Measurements from ENCODE around the gene TMEM125. TPM values are rescaled to one million over a fixed set of nuclear protein-coding genes. Genes with fewer than 3 reads are reported as not detected.

The TMEM125 gene
- total and polyA plus RNA-seq, 2 experiments from 2014 or later: 2.0 TPM

DNA sequence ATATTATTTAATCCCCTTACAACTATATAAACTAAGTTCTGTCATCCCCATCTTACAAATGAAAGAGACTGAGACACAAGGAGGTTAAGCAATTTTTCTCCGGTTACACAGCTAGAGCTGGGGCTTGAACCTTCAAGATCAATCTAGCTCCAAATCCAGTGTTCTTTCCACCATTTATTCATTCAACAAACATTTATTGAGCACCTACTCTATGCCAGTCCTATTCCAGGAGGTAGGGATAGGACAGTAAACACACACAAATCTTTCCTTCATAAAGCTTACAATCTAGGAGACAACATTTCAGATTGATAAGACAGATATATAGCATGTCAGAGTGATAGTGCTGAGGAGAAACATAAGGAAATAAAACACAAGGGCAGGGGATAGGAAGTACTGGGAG is 2.9 kb upstream of the TMEM125 start:
- peaks cover 10% of the 10 kb centered on the region for H3K4me1 ChIP-seq (ENCODE audit: low read depth)
- no peak overlapping the region for H3K4me3 ChIP-seq
- H3K27ac ChIP-seq: no peak overlapping the region
- H3K9me3 ChIP-seq (ENCODE audit: low read depth): no peaks in the 10 kb centered on the region
- TF ChIP-seq, protein P1, sequence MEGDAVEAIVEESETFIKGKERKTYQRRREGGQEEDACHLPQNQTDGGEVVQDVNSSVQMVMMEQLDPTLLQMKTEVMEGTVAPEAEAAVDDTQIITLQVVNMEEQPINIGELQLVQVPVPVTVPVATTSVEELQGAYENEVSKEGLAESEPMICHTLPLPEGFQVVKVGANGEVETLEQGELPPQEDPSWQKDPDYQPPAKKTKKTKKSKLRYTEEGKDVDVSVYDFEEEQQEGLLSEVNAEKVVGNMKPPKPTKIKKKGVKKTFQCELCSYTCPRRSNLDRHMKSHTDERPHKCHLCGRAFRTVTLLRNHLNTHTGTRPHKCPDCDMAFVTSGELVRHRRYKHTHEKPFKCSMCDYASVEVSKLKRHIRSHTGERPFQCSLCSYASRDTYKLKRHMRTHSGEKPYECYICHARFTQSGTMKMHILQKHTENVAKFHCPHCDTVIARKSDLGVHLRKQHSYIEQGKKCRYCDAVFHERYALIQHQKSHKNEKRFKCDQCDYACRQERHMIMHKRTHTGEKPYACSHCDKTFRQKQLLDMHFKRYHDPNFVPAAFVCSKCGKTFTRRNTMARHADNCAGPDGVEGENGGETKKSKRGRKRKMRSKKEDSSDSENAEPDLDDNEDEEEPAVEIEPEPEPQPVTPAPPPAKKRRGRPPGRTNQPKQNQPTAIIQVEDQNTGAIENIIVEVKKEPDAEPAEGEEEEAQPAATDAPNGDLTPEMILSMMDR (IDR thresholded peaks at IDR 0.05; ENCODE audit: low read depth, low read length): no peak
- no peaks in the 10 kb centered on the region for H3K27me3 ChIP-seq
- DNase-seq (ENCODE audit: low read depth in 1 of 2, low spot score in 1 of 2): no peak
- H3K36me3 ChIP-seq: no peaks in the 10 kb centered on the region

DNA sequence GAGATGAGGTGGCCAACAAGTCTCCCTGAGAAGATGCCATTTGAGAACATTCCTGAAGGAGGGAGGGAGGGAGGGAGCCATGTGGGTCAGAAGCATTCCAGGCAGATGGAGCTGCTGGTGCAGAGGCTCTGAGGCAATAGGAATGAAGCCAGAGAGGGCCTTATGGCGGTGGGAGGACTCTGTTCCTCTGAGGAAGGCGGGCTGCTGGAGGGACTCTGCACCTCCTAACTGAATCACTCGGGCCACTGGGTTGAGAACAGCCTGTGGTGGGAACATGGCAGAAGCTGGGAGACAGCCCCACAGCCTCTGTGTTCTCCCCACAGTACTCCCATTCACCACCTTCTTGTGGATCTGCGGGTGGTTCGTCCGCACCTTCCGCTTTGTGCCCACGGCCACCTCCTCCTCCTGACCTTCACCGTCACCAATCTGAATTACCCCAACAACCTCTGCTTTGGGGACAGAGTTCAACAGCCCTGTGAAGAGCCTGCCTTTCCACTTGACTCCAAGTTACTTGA is 2.4 kb upstream of the TMEM125 start:
- H3K4me3 ChIP-seq: no peak overlapping the region
- DNase-seq (ENCODE audit: low read depth in 1 of 2, low spot score in 1 of 2): peak in 1 of 2 donors; percentile 73
- no peaks in the 10 kb centered on the region for H3K9me3 ChIP-seq (ENCODE audit: low read depth)
- no peaks in the 10 kb centered on the region for H3K27me3 ChIP-seq
- TF ChIP-seq, protein P1 (IDR thresholded peaks at IDR 0.05; ENCODE audit: low read depth, low read length): no peak
- no peaks in the 10 kb centered on the region for H3K36me3 ChIP-seq
- peaks cover 10% of the 10 kb centered on the region for H3K4me1 ChIP-seq (ENCODE audit: low read depth)
- H3K27ac ChIP-seq: peak overlapping the region; percentile 35

DNA sequence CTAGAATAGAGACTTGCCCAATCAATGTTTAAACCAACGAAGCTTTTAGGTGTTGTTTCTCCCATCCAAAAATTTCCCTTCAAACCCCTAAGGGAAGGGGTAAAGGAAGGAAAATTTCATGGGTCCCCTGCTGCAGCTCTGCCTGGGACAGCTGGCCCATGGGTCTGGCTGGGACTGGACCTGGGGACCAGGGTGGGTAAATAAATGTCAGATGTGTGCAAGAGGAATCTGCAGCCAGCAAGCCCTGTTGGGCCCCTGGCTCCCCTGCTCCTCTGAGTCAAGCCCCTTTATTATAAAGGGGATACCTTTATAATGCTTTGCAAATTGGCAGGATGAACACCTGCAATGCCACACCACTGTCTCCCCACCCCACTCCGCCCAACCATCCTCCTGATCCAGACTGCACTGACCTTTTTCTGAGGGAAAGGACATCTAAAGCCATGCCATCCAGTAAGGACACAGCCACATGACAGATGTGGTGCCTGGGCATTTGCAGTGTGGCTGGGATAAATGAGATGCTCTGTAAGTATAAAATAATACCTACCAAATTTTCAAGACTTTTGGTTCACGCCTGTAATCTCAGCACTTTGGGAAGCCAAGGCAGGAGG is 1.9 kb upstream of the TMEM125 start:
- no peak for DNase-seq (ENCODE audit: low read depth in 1 of 2, low spot score in 1 of 2)
- no peak overlapping the region for H3K4me3 ChIP-seq
- peaks cover 10% of the 10 kb centered on the region for H3K4me1 ChIP-seq (ENCODE audit: low read depth)
- H3K27me3 ChIP-seq: no peaks in the 10 kb centered on the region
- TF ChIP-seq, protein P1 (IDR thresholded peaks at IDR 0.05; ENCODE audit: low read depth, low read length): no peak
- no peaks in the 10 kb centered on the region for H3K9me3 ChIP-seq (ENCODE audit: low read depth)
- H3K27ac ChIP-seq: peak overlapping the region; percentile 35
- no peaks in the 10 kb centered on the region for H3K36me3 ChIP-seq

DNA sequence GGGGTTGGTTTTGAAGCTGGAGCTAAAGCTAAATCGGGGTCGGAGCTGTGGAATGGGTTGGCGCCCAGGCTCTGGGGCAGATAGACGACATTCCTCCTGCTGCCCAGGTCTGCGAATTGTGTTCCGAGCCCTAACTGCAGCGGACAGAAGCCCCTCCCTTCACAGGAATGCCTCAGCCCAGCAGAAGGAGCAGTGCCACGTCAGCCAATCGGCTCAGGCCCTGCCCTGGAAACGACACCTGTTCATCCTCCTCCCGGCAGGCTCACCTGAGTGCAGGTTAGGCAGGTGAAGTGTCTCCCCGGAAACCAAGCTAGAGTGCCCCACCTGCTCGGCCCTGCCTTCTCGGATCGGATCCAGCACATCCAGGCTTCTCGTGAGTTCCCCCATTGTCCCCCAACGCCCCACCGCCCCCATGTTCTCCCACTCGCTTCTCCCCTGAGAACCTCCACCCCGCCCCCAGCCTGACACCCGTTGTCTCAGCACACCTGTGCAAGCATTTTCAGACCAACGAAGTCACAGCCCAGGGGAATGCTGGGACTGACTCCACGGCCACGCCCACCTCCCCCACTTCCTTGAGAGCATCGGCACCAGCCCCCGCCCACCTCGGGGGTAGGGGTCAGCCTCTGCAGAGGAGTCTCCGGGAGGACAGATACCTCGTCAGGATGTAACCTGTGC is 775 bp downstream of the TMEM125 start:
- Histone ChIP-seq H3K27ac (no peak overlapping the region), H3K4me3 (peak overlapping the region; percentile 15)

DNA sequence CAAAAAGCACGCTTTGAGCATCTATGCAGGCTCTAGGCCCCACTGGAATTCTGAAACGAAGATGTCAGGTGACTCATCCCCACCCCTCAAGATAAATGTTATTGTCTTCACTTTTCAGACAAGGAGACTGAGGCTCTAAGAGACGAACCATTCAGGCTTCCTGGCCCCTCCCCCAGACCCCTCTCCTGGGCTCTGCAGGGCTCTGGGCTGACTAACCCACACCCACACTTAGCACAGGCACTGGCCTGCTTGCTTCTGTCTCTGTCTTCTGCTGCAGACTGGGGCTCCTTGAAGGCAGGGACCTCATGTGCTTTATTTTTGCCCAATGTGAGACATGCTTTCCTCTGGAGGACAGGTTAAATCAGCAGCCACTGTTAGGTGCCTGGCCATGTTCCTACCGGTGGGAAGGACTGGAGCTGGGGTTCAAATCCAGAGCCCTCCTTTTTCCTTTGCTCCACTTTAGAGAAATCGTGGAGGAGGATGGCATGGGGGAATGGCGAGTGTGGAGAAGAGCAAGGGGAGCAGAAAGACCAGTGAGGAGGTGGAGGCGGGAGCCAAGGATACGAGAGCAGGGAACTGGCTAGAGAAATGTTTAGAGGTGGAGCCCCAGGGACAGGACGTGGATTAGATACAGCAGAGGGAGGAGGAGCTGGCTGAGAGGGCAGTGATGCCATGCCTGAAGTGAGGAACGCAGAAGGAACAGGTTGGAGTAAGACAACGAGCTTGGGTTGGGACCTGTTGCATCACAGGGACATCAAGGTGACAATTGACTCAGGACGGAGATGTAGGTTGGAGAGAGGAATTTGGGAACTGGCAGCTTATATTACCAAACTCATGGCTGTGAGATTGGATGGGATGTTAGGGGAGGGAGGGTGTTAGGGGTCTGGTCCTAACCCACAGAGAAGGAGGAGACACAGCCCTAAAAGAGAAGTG is 1.7 kb downstream of the TMEM125 start:
- H3K4me1 ChIP-seq (ENCODE audit: low read depth): peaks cover 10% of the 10 kb centered on the region
- TF ChIP-seq, protein P1 (IDR thresholded peaks at IDR 0.05; ENCODE audit: low read depth, low read length): no peak
- no peaks in the 10 kb centered on the region for H3K27me3 ChIP-seq
- H3K9me3 ChIP-seq (ENCODE audit: low read depth): no peaks in the 10 kb centered on the region
- no peak overlapping the region for H3K4me3 ChIP-seq
- no peak overlapping the region for H3K27ac ChIP-seq
- no peaks in the 10 kb centered on the region for H3K36me3 ChIP-seq
- no peak for DNase-seq (ENCODE audit: low read depth in 1 of 2, low spot score in 1 of 2)

More for the DNA sequence above, 775 bp downstream of the TMEM125 start:
- H3K27me3 ChIP-seq: no peaks in the 10 kb centered on the region
- H3K36me3 ChIP-seq: no peaks in the 10 kb centered on the region
- TF ChIP-seq, protein P1 (IDR thresholded peaks at IDR 0.05; ENCODE audit: low read depth, low read length): no peak
- no peaks in the 10 kb centered on the region for H3K9me3 ChIP-seq (ENCODE audit: low read depth)
- H3K4me1 ChIP-seq (ENCODE audit: low read depth): peaks cover 10% of the 10 kb centered on the region
- DNase-seq (ENCODE audit: low read depth in 1 of 2, low spot score in 1 of 2): peak; percentile 9 to 52
